HepG2 (cell line): ENCODE data around the gene MUC4. TPM values are rescaled to one million over a fixed set of nuclear protein-coding genes. Genes with fewer than 3 reads are reported as not detected.

Experiments
- DMTF1 ChIP-seq: sonication (generic); formaldehyde crosslinking; IDR thresholded peaks from 2 replicates; pipeline ENCODE4 v1.4.0; 2020; ENCODE audit warnings: mild to moderate bottlenecking, missing genetic modification reagents
- HMGA1 ChIP-seq: sonication (generic); formaldehyde crosslinking; conservative IDR thresholded peaks from 2 replicates; pipeline ENCODE4 v1.4.0; 2020; ENCODE audit warnings: missing genetic modification reagents
- HMGXB3 ChIP-seq: sonication (generic); formaldehyde crosslinking; IDR thresholded peaks from 2 replicates; pipeline ENCODE4 v1.4.0; 2020; ENCODE audit warnings: missing genetic modification reagents, borderline replicate concordance
- HOXA3 ChIP-seq: sonication (generic); formaldehyde crosslinking; IDR thresholded peaks from 2 replicates; pipeline ENCODE4 v1.5.0; 2020; ENCODE audit warnings: missing genetic modification reagents
- NFKBIZ ChIP-seq: IDR thresholded peaks from 2 replicates; pipeline ENCODE4 v1.6.1; 2018; ENCODE audit warnings: missing genetic modification reagents, missing compliant biosample characterization
- RORA ChIP-seq: sonication (generic); formaldehyde crosslinking; IDR thresholded peaks from 2 replicates; pipeline ENCODE4 v1.5.0; 2020; ENCODE audit warnings: mild to moderate bottlenecking, missing genetic modification reagents, moderate library complexity
- XRCC5 ChIP-seq: fragments of 200-400 bp; formaldehyde crosslinking; optimal IDR thresholded peaks from 2 replicates; pipeline ENCODE3; 2017; ENCODE audit warnings: mild to moderate bottlenecking, low read length
- ZNF556 ChIP-seq: sonication (generic); formaldehyde crosslinking; IDR thresholded peaks from 2 replicates; pipeline ENCODE4 v1.4.0; 2020; ENCODE audit warnings: mild to moderate bottlenecking, missing genetic modification reagents, borderline replicate concordance
- ZNF570 ChIP-seq: sonication (generic); formaldehyde crosslinking; IDR thresholded peaks from 2 replicates; pipeline ENCODE4 v1.4.0; 2020; ENCODE audit warnings: mild to moderate bottlenecking, missing genetic modification reagents, borderline replicate concordance
- ZNF775 ChIP-seq: sonication (generic); formaldehyde crosslinking; IDR thresholded peaks from 2 replicates; pipeline ENCODE4 v1.4.0; 2020; ENCODE audit warnings: missing genetic modification reagents, mild to moderate bottlenecking, moderate library complexity, borderline replicate concordance
- polyA plus RNA-seq, 8 experiments: library from polyadenylated mRNA; depleted of rRNA in 3 of 8; stranded (reverse) in 7 of 8; unstranded in 1 of 8; fragments of >200 nt; fragmentation: Illumina TruSeq in 4 of 8; extraction: Trizol in 4 of 8; gene quantifications; 2 replicates each; pipeline versions ENCODE4 v1.2.1 to v1.2.3, GENCODE V29; 2011 to 2016; ENCODE audit warnings: low read depth in 4 of 8, missing spikeins in 1 of 8, mixed read lengths in 1 of 8; ENCODE audit not compliant: insufficient read depth in 1 of 8
- total RNA-seq, 5 experiments: library from RNA; depleted of rRNA; stranded (reverse); fragments of >200 nt; fragmentation: Illumina TruSeq; extraction: Trizol; gene quantifications; 2 replicates each; pipeline ENCODE4 v1.2.3, GENCODE V29; 2016; ENCODE audit warnings: low read depth in 1 of 5
- TF ChIP-seq, protein P1 (sequence below): sonication (generic); formaldehyde crosslinking; IDR thresholded peaks from 2 replicates; pipeline ENCODE4 v1.5.0; 2020; ENCODE audit warnings: mild to moderate bottlenecking, missing genetic modification reagents, moderate library complexity
- TF ChIP-seq, protein P2 (sequence below): sonication (generic); formaldehyde crosslinking; IDR thresholded peaks from 2 replicates; pipeline ENCODE4 v1.5.1; 2020; ENCODE audit warnings: mild to moderate bottlenecking, missing genetic modification reagents, moderate library complexity
- TF ChIP-seq, protein P3 (sequence below): sonication (generic); formaldehyde crosslinking; IDR thresholded peaks from 2 replicates; pipeline ENCODE4 v1.5.0; 2020; ENCODE audit warnings: mild to moderate bottlenecking, missing genetic modification reagents

MUC4 gene
- total and polyA plus RNA-seq, 2 of the 13 experiments (the other 11 are each of a cell fraction or from before 2014, with no cell fraction given): not detected

GRCh38 chr3:195849322-195850074 lies 37.8 kb upstream of the MUC4 start (continued):
- TF ChIP-seq, protein P1, sequence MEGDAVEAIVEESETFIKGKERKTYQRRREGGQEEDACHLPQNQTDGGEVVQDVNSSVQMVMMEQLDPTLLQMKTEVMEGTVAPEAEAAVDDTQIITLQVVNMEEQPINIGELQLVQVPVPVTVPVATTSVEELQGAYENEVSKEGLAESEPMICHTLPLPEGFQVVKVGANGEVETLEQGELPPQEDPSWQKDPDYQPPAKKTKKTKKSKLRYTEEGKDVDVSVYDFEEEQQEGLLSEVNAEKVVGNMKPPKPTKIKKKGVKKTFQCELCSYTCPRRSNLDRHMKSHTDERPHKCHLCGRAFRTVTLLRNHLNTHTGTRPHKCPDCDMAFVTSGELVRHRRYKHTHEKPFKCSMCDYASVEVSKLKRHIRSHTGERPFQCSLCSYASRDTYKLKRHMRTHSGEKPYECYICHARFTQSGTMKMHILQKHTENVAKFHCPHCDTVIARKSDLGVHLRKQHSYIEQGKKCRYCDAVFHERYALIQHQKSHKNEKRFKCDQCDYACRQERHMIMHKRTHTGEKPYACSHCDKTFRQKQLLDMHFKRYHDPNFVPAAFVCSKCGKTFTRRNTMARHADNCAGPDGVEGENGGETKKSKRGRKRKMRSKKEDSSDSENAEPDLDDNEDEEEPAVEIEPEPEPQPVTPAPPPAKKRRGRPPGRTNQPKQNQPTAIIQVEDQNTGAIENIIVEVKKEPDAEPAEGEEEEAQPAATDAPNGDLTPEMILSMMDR (CRISPR knock-in tag): peak; percentile 65
- TF ChIP-seq XRCC5 (peak; percentile 55), HOXA3 (peak; percentile 28; the same call in 1 of the 2 replicates), HMGA1 (CRISPR knock-in tag) (no peak), ZNF775 (CRISPR knock-in tag) (no peak), NFKBIZ (CRISPR knock-in tag) (no peak), HMGXB3 (CRISPR knock-in tag) (no peak), ZNF570 (CRISPR knock-in tag) (no peak), RORA (CRISPR knock-in tag) (no peak), DMTF1 (CRISPR knock-in tag) (no peak), ZNF556 (no peak)
- TF ChIP-seq, protein P2, sequence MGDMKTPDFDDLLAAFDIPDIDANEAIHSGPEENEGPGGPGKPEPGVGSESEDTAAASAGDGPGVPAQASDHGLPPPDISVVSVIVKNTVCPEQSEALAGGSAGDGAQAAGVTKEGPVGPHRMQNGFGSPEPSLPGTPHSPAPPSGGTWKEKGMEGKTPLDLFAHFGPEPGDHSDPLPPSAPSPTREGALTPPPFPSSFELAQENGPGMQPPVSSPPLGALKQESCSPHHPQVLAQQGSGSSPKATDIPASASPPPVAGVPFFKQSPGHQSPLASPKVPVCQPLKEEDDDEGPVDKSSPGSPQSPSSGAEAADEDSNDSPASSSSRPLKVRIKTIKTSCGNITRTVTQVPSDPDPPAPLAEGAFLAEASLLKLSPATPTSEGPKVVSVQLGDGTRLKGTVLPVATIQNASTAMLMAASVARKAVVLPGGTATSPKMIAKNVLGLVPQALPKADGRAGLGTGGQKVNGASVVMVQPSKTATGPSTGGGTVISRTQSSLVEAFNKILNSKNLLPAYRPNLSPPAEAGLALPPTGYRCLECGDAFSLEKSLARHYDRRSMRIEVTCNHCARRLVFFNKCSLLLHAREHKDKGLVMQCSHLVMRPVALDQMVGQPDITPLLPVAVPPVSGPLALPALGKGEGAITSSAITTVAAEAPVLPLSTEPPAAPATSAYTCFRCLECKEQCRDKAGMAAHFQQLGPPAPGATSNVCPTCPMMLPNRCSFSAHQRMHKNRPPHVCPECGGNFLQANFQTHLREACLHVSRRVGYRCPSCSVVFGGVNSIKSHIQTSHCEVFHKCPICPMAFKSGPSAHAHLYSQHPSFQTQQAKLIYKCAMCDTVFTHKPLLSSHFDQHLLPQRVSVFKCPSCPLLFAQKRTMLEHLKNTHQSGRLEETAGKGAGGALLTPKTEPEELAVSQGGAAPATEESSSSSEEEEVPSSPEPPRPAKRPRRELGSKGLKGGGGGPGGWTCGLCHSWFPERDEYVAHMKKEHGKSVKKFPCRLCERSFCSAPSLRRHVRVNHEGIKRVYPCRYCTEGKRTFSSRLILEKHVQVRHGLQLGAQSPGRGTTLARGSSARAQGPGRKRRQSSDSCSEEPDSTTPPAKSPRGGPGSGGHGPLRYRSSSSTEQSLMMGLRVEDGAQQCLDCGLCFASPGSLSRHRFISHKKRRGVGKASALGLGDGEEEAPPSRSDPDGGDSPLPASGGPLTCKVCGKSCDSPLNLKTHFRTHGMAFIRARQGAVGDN: peak; percentile 60
- TF ChIP-seq, protein P3, sequence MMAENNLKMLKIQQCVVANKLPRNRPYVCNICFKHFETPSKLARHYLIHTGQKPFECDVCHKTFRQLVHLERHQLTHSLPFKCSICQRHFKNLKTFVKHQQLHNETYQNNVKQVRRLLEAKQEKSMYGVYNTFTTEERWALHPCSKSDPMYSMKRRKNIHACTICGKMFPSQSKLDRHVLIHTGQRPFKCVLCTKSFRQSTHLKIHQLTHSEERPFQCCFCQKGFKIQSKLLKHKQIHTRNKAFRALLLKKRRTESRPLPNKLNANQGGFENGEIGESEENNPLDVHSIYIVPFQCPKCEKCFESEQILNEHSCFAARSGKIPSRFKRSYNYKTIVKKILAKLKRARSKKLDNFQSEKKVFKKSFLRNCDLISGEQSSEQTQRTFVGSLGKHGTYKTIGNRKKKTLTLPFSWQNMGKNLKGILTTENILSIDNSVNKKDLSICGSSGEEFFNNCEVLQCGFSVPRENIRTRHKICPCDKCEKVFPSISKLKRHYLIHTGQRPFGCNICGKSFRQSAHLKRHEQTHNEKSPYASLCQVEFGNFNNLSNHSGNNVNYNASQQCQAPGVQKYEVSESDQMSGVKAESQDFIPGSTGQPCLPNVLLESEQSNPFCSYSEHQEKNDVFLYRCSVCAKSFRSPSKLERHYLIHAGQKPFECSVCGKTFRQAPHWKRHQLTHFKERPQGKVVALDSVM (CRISPR knock-in tag): peak; percentile 76
